ENCODE measurements around the gene FAM13B.
"Not testable (repeated sequence)": the region's sequence is repeated elsewhere in the genome, so short reads cannot be mapped to it uniquely, and the experiment has no call there.

Gene FAM13B

DNA sequence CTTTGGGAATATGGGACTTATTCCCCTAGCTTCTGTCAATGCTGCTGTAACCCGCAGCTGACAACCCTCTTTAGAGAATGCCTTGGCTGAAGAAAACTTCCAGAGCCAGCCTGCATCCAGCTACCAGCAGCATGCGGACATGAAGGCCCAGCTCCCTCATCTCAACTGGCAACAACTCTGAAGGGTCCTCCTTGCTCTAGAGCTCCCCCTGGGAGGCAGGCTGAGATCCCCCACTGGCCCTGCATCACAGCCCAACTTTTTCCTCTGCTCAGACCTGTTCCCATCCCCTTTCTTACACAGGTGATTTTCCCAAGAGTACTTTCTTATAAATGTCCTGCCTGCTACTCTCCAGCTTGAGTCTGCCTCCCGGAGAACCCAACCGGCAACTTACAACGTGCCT, 32.2 kb upstream of the FAM13B start:
- TF ChIP-seq, protein P1, sequence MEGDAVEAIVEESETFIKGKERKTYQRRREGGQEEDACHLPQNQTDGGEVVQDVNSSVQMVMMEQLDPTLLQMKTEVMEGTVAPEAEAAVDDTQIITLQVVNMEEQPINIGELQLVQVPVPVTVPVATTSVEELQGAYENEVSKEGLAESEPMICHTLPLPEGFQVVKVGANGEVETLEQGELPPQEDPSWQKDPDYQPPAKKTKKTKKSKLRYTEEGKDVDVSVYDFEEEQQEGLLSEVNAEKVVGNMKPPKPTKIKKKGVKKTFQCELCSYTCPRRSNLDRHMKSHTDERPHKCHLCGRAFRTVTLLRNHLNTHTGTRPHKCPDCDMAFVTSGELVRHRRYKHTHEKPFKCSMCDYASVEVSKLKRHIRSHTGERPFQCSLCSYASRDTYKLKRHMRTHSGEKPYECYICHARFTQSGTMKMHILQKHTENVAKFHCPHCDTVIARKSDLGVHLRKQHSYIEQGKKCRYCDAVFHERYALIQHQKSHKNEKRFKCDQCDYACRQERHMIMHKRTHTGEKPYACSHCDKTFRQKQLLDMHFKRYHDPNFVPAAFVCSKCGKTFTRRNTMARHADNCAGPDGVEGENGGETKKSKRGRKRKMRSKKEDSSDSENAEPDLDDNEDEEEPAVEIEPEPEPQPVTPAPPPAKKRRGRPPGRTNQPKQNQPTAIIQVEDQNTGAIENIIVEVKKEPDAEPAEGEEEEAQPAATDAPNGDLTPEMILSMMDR (conservative IDR thresholded peaks at IDR 0.05) = peak; percentile 61
- no peak overlapping the region for H3K27ac ChIP-seq

DNA sequence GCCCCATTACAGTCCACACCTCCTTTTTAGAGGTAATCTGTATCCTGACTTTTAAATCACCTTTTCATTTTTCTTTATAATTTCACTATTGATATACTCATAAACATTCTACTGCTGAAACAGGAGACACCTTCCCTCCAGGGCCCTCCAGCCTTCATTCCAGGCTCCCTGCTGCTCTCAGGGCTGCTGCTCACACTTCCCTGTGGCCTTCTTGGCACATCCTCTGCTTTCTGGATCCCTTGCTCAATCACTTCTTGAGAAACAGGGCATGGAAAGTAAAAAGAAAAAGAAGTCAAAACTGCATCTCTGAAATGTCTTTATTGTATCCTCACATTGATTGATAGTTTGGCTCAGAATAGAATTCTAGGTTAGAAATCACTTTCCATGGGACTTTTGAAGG, 31.6 kb upstream of the FAM13B start:
- H3K27ac ChIP-seq = no peak overlapping the region
- TF ChIP-seq, protein P1 (conservative IDR thresholded peaks at IDR 0.05) = no peak

DNA sequence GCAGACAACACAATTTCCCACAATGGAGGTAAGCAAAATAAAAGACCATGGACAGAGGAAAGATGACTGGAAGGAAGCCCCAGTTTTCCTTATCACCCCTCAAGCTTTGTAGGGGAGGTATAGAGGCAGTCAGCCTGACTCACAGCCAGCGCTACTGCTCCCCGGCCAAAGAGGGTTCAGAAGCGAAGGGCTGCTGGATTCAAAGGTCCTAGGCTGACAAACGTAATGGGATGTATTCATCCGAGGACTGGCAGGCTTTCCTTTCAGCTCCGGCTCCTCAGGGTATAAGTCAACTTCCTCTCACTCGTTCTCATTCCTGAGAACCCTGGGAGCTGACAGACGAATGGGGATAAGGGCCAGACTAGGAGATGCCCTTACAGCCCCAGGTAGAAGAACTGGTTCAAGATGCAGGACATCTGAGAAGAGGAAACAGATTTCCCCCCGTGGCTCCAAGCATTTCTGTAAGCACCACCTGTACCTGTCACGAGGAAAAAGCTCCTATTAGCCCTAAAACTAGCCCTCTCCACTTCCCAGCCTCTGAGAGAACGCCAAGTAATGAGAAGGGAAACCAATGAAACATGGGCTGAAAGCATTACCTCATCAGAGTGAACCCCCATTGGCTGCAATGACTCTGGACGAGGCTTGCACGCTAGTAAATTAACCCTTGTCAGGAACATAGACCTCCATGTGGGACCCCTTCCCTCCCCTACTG, 22.1 kb upstream of the FAM13B start:
- no peak overlapping the region for H3K27ac ChIP-seq
- TF ChIP-seq, protein P1 (conservative IDR thresholded peaks at IDR 0.05) = no peak

DNA sequence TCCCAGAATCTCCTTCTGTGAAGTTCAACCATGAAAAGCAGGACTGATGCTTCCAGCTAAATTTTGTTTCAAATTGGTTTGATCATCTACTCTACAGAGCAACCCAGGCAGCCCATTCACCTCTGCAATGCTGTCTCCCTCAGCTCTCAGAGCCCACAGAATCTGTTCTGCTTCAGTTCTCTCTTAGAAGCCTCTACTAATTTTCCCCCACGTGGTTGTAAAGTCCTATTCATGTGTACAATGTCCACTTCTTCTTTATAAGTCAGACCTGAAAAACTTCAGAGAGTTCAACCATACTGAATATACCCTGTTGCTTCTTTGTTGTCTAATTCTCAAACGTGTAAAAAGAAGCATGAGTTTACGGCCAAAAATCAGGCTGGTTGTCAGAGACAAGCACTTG, 21.3 kb upstream of the FAM13B start:
- no peak overlapping the region for H3K27ac ChIP-seq
- TF ChIP-seq, protein P1 (conservative IDR thresholded peaks at IDR 0.05) = no peak

DNA sequence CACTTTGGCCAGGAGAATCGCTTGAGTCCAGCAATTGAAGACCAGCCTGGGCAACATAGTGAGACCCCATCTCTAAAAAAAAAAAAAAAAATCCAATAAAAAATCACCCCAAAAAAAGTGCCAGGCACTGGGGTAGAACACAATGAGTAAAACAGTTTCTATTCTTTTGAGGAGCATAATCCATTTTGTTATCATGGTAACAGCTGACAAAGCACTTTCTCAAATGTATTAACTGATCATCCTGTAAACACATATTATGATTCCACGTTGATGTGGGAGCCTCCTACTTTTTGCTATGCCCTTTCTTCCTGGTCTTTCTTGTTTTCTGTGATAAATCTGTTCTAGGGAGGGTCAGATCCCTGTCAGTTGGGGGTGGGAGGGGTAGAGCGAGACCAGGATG, 20.7 kb upstream of the FAM13B start:
- TF ChIP-seq, protein P1 (conservative IDR thresholded peaks at IDR 0.05) = no peak
- H3K27ac ChIP-seq = no peak overlapping the region

DNA sequence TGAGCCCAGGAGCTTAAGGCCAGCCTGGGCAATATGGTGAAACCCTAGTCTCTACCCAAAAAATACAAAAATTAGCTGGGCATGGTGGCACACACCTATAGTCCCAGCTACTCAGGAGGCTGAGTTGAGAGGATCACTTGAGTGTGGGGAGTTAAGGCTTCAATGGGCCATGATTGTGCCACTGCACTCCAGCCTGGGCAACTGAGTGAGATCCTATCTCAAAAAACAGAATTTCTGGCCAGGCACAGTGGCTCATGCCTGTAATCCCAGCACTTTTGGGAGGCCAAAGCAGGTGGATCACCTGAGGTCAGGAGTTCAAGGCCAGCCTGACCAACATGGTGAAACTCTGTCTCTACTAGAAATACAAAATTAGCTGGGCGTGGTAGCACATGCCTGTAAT, 19.8 kb upstream of the FAM13B start:
- not testable (repeated sequence) for H3K27ac ChIP-seq

DNA sequence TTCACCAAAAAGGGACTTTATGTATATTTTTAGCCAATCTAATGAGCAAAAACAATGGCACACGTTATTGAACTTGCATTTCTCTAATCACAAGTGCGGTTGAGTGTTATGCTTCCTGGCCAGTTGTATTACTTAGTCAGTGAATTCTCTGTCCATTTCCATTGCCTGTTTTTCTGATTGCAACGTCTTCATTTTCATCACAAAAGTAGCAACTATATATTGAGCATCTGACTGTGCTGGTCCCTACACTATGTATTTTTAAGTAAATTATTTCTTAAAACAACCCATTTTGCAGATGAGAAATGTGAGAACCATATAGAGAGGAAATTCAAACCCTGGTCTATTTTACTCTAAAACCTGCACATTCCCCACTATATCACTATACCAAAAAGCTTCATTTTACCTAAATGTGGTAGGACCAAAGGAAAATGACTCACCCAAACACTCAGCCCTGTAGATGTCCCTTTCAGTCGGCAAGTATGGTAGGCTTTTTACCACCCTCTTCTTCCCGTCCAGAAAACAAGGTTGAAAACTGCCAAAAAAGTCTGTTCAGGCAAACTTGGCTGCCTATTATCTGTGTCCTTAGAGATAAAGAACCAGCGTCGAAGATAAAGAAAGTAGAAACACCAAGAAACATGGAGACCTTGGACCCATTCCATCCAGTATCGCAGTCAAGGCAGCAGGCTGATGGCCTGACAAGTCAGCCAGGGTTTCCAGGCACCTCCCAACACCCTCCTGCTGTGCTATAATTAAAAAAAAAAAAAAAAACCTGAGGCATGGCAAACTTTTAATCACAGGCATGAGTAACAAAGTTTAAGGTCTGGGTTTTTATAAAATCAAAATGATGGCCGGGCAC, 18.8 kb upstream of the FAM13B start:
- TF ChIP-seq, protein P1 (conservative IDR thresholded peaks at IDR 0.05) = no peak

DNA sequence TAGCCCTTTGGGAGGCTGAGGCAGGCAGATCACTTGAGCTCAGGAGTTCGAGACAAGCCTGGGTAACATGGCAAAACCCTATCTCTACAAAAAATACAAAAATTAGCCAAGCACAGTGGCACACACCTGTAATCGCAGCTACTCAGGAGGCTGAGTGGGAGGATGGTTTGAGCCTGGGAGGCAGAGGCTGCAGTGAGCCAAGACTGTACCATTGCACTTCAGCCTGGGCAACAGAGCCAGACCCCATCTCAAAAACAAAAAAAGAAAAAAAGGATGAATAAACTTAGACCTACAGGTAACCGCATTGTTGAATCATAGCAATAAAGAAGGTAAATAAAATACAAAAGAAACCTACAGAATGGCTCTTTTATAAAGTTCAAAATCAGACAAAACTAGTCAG, 12.4 kb upstream of the FAM13B start:
- H3K27ac ChIP-seq = not testable (repeated sequence)

More for the DNA sequence above, 18.8 kb upstream of the FAM13B start:
- no peak overlapping the region for H3K27ac ChIP-seq
